IPS-NIHi7 (cell line): ENCODE data around the gene KCTD5.
A peak's percentile ranks its signal among the peaks of the same experiment; 100 is the strongest.
"Not testable (repeated sequence)": the region's sequence is repeated elsewhere in the genome, so short reads cannot be mapped to it uniquely, and the experiment has no call there.

Experiments
- DNase-seq: peaks from one replicate; pipeline ENCODE4 v3.0.0; 2012; ENCODE audit warnings: mixed read lengths; ENCODE audit errors: extremely low spot score

Gene KCTD5, protein sequence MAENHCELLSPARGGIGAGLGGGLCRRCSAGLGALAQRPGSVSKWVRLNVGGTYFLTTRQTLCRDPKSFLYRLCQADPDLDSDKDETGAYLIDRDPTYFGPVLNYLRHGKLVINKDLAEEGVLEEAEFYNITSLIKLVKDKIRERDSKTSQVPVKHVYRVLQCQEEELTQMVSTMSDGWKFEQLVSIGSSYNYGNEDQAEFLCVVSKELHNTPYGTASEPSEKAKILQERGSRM

DNA sequence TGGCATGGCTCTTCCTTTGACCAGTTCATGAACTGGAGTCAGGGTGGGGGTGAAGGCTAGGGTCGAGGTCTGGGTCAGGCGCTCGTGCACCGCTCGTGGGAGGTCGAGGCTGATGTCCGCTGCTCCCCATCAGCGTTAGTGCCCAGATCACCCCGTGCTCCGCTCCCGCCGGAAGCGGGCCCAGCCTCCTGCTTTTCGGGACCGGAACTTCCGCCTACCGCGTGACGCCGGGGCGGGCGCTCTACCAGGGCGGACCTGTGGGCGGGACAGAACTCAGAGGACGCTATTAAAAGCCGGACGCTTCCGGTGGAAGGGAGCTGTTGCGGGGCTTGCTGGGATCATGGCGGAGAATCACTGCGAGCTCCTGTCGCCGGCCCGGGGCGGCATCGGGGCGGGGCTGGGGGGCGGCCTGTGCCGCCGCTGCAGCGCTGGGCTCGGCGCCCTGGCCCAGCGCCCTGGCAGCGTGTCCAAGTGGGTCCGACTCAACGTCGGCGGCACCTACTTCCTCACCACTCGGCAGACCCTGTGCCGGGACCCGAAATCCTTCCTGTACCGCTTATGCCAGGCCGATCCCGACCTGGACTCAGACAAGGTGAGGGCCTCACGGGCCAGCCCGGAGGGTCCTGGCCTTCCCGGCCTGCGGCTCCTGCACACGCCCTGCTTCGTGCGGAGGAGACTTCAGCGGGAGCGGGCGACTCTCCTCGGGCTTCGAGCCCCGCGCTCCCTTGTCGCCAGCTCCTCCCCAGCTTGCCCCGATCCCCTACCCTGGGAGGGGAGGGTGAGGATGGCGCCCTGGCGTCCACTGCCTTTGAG lies at the start of gene KCTD5:
Gene KCTD5, plus strand, starts transcription at position 315 of the 813 bp plus-strand sequence. Its CDS starts 26 bp downstream, at position 341.
- DNase-seq, result peak; percentile 98

DNA sequence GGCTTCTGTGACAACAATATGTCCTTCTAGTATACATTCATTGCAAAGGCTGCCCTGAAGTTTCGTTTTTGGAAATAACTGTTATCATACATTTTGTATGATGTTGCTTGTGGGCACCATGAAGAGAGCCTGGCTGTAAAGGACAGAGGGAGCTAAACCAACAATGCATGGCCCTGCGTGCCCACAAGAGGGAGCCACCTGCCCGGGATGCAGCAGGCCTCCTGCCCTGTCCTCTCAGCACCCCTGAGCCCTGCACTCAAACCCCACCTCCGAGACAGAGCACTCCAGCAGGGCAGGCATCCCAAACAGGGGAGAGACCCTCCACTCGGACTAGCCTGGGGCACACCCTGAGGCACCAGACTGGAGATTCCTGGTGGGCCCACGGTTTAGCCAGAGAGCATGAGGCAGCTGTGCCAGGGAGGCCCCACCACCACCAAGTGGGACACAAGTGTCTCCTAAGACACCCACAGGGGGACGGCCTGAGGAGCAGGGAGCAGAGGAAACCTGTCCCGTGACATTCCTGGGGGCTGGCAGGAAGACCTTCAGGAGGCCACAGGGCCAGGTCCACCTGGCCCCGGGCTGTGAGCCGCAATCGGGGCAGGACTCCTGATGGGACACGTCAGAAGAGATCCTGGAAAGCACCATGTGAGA lies 43.1 kb upstream of the KCTD5 start:
- DNase-seq, result not testable (repeated sequence)

DNA sequence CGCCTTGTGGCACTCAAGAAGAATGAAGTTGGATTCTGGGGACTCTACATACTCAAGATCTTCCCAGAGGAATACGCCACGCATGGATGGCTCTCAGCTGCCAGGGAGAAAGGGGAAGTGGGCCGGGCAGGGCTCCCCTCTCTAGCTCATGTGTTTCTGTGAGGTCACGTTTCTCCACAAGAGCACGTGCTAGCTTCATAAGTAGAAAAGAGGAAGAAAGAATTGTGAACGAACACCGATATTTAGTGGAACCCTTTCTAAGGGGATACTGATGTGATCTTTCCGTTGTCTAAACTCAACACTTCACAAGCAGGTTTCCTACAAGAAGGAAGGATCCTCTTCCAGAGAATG lies 42.6 kb upstream of the KCTD5 start:
- not testable (repeated sequence) for DNase-seq

DNA sequence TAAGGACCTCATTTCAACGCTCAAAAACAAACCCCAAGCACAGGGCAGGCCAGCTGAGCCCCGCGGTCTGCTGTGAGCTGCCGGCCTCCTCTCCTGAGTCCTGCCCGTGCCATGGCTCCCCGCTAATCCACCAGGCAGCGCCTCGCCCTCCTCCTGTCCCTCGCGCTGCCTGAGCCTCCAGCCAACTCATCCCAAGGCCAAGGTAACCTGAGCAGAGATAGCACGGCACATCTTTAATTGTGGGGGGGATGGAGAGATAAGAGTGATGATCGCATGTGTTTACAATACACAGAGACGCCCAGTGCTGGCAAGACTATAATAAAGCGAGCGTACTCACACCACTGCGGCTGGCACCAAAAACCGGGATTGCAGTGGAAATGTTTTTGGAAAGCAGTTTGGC lies 39.8 kb upstream of the KCTD5 start:
- not testable (repeated sequence) for DNase-seq

DNA sequence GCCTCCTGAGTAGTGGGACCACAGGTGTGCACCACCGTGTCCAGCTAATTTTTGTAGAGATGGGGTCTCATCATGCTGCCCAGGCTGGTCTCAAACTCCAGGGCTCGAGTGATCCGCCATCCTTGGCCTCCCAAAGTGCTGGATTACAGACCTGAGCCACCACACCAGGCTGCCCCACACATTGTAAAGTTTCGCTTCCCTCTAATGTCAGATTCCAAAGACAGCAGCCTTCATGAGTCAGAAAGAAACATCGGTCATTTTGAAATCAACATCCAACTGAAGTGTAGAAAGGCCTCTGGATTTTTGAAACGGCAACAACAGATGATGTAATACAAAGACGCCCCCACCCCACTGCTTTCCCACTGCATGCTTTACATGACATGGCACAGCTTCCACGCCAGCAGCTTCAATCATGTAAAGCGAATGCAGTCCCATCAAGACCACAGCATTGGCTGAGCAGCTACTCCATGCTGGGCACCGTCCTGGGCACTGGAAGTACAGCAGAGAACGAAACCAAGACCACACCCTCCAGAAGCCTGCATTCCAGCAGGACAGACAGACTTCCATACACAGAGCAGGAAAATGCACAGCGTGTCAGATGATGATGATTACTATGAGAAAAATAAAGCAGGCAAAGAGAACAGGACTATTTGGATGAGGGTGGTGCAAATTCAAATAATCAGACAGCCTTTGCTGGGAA lies 37.4 kb upstream of the KCTD5 start:
- DNase-seq, result not testable (repeated sequence)

DNA sequence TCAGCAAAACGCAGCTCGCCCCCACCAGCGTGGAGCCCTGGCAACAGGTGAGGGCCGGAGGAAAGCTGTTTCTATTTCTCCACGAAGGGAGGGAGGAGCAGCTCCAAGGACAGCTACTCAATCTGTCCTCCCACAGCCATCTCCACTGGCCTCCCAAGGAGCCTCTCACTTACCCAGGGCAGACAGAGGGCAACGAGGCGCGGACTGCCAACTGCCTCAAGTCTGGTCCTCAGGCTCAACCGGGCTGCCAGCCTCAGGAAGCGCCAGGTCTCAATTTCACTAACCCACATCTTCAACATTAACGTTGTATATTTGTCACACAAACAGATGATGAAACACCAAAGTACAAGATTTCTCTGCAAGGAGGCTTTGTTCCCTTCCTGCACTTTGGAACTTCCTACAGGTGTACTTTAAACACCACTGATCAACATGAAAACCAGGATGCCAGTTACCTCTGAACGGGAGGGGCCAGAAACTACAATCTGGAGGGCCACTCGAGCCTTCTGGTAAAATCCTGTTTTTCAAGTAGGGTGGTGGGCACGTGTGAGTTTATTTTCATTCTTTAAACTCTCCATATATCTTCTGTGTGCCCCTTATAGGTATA lies 31.0 kb upstream of the KCTD5 start:
- not testable (repeated sequence) for DNase-seq

DNA sequence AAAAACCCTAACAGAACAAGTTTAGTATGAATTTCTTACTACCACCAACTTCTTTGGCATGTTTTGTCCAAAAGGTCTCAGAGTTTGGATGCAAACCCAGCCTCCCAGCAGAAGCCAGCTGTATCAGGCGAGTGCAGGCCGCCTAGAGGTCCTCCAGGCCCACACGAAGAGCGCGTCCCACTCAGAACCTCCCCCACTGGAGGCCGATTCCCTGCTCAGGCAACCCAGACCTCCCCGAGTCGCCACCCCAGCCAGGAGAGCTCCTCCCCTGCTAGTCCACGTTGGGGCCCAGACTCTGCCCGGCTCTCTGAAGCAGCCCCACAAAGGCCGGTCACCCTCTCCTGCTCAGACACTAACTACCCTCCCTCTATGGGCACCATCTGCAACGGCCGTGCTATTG lies 28.4 kb upstream of the KCTD5 start:
- not testable (repeated sequence) for DNase-seq

DNA sequence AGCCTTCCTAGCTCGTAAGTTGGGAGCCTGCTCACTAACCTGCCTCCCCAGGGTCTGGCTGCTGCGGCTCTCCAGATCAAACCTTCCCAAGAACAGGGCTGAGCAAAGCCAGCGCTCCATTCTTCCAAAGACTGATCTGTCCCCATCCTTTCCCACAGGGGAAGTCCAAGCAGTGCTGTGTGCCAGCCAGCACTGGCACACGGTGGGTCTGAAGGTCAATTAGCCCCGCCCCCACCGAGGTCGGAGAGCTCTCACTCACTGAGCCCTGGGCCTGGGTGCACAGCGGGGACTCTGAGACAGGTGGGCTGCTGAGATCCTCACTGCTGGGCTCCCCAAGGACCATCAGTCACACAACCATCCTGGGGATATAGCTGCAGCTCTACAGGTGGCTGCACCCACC lies 27.4 kb upstream of the KCTD5 start:
- not testable (repeated sequence) for DNase-seq

DNA sequence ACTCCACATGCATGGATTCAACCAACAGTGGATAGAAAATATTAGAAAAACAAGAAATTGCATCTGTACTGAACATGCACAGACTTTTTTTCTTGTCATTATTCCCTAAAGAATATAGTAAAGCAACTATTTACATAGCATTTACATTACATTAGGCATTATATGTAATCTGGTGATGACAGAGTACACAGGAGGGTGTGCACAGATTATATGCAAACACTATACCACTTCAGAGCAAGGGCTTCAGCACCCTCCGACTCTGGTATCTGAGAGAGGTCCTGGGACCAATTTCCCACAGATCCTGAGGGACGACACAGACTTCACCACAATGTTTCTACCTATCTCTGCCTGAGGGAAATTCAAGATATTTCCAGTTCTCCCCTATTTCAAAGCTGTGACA lies 25.3 kb upstream of the KCTD5 start:
- DNase-seq, result no peak

DNA sequence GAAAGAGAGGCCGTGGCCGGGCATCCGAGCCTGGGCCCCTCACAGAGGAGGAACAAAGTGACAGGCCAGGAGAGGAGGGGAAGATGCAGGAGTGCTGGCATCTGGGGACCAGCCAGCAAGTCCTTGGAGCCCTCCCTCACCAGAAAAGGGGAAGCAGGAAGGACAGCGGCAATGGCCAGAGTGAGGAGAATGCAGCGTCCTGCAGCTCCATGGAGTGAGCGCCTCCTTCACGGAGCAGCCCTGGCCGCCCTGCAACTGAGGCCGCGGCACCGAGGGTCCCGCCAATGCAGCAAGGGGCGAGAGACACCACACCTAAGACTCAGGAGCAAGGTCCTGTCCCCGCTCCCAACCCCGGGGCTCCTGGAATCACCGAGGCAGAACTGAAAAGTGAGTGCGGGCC lies 24.5 kb upstream of the KCTD5 start:
- DNase-seq, result not testable (repeated sequence)

DNA sequence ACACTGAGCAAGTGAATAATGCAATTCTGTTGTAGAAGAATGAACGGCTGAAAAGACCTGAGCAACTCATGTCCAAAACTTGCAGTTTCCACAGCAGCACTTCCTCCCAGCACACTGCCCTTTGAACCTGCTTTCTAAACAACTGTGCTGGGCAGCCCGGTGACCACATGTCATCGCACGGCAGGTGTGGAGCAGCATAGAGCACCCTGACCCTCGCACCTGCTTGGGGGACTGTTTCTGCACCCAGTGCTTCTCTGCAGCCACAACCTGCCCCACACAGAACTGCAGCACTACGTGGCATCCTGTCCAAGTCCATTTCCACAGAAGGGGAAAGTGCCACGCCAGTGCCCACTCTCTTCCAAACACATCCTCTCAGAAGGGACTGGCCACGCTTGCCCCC lies 22.8 kb upstream of the KCTD5 start:
- DNase-seq, result not testable (repeated sequence)

DNA sequence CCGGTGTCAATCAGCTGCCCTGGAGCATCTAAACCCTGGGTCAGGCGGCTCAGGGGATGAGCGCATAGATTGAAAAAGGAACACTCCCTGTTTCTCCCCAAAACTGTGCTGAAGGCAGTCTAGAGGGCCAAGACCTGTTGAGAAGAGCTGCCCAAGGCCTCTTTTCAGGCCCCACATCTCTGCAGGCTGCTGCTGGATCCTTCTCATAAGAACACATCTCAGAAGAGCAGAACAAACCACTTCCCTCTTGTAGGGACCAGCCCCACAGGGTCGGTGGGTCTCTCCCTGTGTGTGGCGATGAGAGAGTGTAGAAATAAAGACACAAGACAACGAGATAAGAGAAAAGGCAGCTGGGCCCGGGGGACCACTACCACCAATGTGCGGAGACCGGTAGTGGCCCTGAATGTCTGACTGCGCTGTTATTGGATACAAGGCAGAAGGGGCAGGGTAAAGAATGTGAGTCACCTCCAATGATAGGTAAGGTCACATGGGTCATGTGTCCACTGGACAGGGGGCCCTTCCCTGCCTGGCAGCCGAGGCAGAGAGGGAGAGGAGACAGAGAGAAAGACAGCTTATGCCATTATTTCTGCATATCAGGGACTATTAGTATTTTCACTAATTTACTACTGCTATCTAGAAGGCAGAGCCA lies 22.2 kb upstream of the KCTD5 start:
- not testable (repeated sequence) for DNase-seq

DNA sequence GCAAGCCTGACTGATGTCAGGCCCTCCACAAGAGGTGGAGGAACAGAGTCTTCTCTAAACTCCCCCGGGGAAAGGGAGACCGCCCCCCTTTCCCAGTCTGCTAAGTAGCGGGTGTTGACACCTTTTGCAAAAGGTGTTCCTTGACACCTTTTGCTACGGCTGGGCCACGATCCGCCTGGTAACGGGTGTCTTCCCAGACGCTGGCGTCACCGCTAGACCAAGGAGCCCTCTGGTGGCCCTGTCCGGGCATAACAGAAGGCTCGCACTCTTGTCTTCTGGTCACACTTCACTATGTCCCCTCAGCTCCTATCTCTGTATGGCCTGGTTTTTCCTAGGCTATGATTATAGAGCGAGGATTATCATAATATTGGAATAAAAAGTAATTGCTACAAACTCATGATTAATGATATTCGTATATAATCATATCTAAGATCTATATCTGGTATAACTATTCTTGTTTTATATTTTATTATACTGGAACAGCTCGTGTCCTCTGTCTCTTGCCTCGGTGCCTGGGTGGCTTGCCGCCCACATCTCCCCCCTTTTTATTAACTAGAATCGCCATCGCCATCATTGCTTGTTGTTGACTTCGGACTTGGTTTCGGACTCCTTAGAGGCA lies 21.5 kb upstream of the KCTD5 start:
- DNase-seq, result peak; percentile 13

DNA sequence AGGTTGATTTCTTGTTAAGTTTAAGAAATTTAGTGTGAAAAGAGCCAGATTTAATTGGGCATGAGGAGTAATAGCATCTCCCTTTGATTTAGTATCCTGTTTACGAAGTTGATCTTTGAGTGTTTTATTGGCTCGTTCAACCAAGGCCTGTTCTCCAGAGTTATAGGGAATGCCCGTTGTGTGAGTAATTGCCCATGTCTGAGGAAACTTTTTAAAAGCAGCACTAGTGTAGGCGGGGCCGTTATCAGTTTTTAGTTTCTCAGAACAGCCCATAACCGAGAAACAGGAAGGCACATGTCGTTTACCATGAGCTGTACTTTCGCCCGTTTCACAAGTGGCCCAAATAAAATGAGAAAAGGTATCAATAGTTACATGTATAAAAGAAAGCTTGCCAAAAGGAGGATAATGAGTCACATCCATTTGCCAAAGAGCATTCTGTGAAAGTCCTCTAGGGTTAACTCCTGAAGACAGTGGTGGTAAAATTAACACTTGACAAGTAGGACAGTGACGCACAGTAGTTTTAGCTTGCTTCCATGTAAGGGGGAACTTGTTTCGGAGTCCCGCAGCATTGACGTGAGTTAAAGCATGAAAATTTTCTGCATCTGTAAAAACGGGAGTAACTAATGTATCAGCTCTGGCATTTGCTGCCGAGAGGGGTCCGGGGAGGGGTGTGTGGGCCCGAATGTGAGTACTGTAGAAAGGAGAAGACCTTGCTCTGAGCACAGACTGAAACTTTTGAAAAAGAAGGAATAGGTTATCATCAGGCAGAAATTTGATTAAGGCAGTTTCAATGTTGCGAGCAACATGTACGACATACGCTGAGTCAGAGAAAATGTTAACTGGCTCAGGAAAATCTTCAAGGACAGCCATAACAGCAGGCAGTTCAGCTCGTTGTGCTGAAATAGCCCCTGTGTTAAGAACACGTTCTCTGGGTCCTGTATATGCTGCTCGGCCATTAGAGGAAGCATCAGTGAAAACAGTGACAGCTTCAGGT lies 18.5 kb upstream of the KCTD5 start:
- no peak for DNase-seq

DNA sequence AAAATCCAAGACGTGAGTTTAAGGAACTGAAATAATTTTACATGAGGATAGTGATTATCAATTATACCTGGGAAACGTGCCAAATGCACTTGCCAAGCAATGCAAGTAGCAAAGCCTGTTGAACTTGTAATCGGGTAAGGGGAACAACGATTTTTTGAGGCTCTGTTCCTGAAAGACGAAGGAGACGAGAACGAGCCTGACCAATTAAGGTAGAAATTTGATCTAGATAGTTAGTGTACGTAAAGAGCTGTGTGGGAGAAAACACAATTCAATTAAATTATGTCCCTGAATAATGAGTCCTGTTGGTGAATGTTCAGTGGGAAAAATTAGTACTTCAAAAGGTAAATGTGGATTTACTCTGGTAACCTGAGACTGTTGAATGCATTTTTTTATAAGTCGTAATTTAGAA lies 17.7 kb upstream of the KCTD5 start:
- DNase-seq, result no peak

DNA sequence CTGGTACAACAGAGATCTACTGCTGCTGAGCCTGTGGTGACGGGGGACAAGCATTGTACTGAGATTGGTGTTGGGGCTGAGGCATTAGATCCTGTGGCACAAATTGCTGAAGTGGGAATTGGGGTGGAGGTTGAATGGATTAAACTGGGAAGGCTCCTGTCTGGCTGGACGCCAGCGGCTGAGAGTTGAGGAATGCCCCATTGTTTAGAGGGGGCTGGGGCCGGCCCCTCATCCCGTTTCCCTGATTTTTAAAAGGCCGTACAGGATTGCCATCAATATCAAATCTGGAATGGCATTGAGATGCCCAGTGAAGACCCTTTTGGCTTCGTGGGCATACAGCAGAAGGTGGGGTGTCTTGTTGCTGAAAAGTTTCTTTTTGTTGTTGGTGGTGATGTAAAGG lies 15.7 kb upstream of the KCTD5 start:
- DNase-seq, result not testable (repeated sequence)

DNA sequence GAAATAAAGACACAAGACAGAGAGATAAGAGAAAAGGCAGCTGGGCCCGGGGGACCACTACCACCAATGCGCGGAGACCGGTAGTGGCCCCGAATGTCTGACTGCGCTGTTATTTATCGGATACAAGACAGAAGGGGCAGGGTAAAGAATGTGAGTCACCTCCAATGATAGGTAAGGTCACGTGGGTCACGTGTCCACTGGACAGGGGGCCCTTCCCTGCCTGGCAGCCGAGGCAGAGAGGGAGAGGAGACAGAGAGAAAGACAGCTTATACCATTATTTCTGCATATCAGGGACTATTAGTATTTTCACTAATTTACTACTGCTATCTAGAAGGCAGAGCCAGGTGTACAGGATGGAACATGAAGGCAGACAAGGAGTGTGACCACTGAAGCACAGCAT lies 12.7 kb upstream of the KCTD5 start:
- DNase-seq, result not testable (repeated sequence)

DNA sequence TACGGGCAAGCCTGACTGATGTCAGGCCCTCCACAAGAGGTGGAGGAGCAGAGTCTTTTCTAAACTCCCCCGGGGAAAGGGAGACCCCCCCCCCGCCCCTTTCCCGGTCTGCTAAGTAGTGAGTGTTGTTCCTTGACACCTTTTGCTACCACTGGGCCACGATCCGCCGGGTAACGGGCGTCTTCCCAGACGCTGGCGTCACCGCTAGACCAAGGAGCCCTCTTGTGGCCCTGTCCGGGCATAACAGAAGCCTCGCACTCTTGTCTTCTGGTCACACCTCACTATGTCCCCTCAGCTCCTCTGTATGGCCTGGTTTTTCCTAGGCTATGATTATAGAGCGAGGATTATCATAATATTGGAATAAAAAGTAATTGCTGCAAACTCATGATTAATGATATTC lies 12.3 kb upstream of the KCTD5 start:
- peak; percentile 15 for DNase-seq

DNA sequence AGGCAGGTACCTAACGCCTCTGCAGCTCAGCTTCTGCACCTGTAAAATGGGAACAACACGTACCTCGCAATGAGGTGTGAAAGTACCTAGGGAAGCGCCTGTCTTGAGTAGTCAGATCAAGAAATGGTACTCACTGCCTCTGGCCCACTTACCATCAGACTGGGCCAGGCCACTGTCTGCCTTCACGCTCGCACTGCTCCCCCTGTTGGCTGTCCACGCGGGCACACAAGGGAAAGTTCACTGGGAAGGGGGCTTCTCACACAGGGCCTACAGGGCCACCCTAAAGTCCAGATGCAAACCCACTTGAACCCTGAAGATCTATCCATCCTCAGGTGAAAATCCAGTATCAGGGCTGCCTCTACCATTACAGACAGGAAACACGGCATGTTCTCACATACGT lies 11.1 kb upstream of the KCTD5 start:
- not testable (repeated sequence) for DNase-seq
